Panc1 (cell line): ENCODE measurements around the gene MANEAL.

Source experiments
- CTCF ChIP-seq: fragments of 450-650 bp; IDR thresholded peaks from 2 replicates; pipeline ENCODE4 v1.5.1; 2017; ENCODE audit warnings: mild to moderate bottlenecking
- POLR2AphosphoS5 ChIP-seq: IDR thresholded peaks from 2 replicates; pipeline ENCODE4 v1.6.1; 2012; ENCODE audit warnings: mild to moderate bottlenecking, low read depth, low read length, moderate library complexity
- REST ChIP-seq, 2 experiments: IDR thresholded peaks; 2 replicates each; pipeline ENCODE4 v1.6.1; 2011 to 2012; ENCODE audit warnings: low read depth in 2 of 2, control low read depth in 1 of 2, low read length in 1 of 2, mild to moderate bottlenecking in 1 of 2, moderate library complexity in 1 of 2; ENCODE audit not compliant: insufficient read depth in 1 of 2

GRCh38 chr1:37822906-37823815 is 29.5 kb downstream of the MANEAL start:
- no peak for TF ChIP-seq CTCF
- no peak for TF ChIP-seq POLR2AphosphoS5
- TF ChIP-seq REST (IDR thresholded peaks at IDR 0.05; ENCODE audit: insufficient read depth in 1 of 2, low read depth in 2 of 2, low read length in 1 of 2): no peak
